Hepatocyte (in vitro differentiated cells): ENCODE data around the gene IGFBPL1. TPM values are rescaled to one million over a fixed set of nuclear protein-coding genes. Genes with fewer than 3 reads are reported as not detected.

Source experiments
- DNase-seq: peaks from one replicate; pipeline ENCODE4 v3.0.0-alpha.2; 2016; ENCODE audit warnings: low spot score
- H2AFZ ChIP-seq: fragments of 200-600 bp; sonication (generic); 2 replicates; pipeline ENCODE4 v1.6.0; 2016; ENCODE audit warnings: antibody characterized with exemption, mild to moderate bottlenecking
- H3K27ac ChIP-seq: fragments of 200-600 bp; sonication (generic); 2 replicates; pipeline ENCODE4 v1.5.1; 2016; ENCODE audit warnings: mild to moderate bottlenecking
- H3K27me3 ChIP-seq: fragments of 200-600 bp; sonication (generic); 2 replicates; pipeline ENCODE4 v1.6.1; 2016
- H3K36me3 ChIP-seq: fragments of 200-600 bp; sonication (generic); replicated peaks from 2 replicates; pipeline ENCODE4 v1.5.1; 2016; ENCODE audit warnings: low read depth; ENCODE audit not compliant: insufficient read depth
- H3K4me1 ChIP-seq: fragments of 200-600 bp; sonication (generic); 2 replicates; pipeline ENCODE4 v1.5.1; 2016; ENCODE audit warnings: mild to moderate bottlenecking, moderate library complexity; ENCODE audit not compliant: insufficient read depth
- H3K4me2 ChIP-seq: fragments of 200-600 bp; sonication (generic); 2 replicates; pipeline ENCODE4 v1.6.0; 2016
- H3K4me3 ChIP-seq: fragments of 200-600 bp; sonication (generic); 2 replicates; pipeline ENCODE4 v1.5.1; 2016; ENCODE audit warnings: mild to moderate bottlenecking
- H3K79me2 ChIP-seq: fragments of 200-600 bp; sonication (generic); 2 replicates; pipeline ENCODE4 v1.6.0; 2017; ENCODE audit warnings: mild to moderate bottlenecking
- H3K9me2 ChIP-seq: fragments of 200-600 bp; sonication (generic); replicated peaks from 2 replicates; pipeline ENCODE4 v1.6.0; 2017; ENCODE audit warnings: mild to moderate bottlenecking; ENCODE audit not compliant: insufficient read depth
- H3K9me3 ChIP-seq: fragments of 200-600 bp; sonication (generic); 2 replicates; pipeline ENCODE4 v1.5.1; 2016; ENCODE audit warnings: low read depth, mild to moderate bottlenecking
- H4K20me1 ChIP-seq: fragments of 200-600 bp; sonication (generic); 2 replicates; pipeline ENCODE4 v1.6.0; 2016; ENCODE audit warnings: mild to moderate bottlenecking; ENCODE audit not compliant: insufficient read depth, poor library complexity, severe bottlenecking
- CTCF ChIP-seq: fragments of 200-600 bp; sonication (generic); IDR thresholded peaks from 2 replicates; pipeline ENCODE4 v1.5.1; 2016; ENCODE audit warnings: antibody characterized with exemption, mild to moderate bottlenecking; ENCODE audit not compliant: poor library complexity
- EZH2 ChIP-seq: fragments of 200-600 bp; sonication (generic); IDR thresholded peaks from 2 replicates; pipeline ENCODE4 v1.6.1; 2016; ENCODE audit warnings: antibody characterized with exemption, mild to moderate bottlenecking, borderline replicate concordance
- EZH2phosphoT487 ChIP-seq: fragments of 200-600 bp; sonication (generic); IDR thresholded peaks from one replicate; pipeline ENCODE4 v1.6.1; 2018; ENCODE audit warnings: antibody characterized with exemption, mild to moderate bottlenecking, low read depth, moderate library complexity; ENCODE audit not compliant: unreplicated experiment, severe bottlenecking
- WGBS: methylation state at CpG from one replicate; pipeline ENCODE4 v1.1.6; 2016; ENCODE audit warnings: low lambda C conversion rate; ENCODE audit errors: missing lambda C conversion rate; 5-methylcytosine and 5-hydroxymethylcytosine counted together
- polyA plus RNA-seq: library from polyadenylated mRNA; unstranded; fragments of >200 nt; fragmentation: Nextera tagmentation; extraction: Ambion mirVana; gene quantifications from 2 replicates; pipeline ENCODE4 v1.2.1, GENCODE V29; 2016
- total RNA-seq: library from RNA; depleted of rRNA; stranded (reverse); fragments of >200 nt; gene quantifications from 2 replicates; pipeline ENCODE4 v1.2.3, GENCODE V29; 2014

The IGFBPL1 gene
- total and polyA plus RNA-seq, 2 experiments from 2014 or later, result 2.5 to 9.8 TPM

GRCh38 chr9:38451162-38451561 lies 26.9 kb upstream of the IGFBPL1 start:
- Histone ChIP-seq H3K79me2 (no peaks in the 10 kb centered on the region), H3K36me3 (no peaks in the 10 kb centered on the region), H3K4me2 (no peak overlapping the region), H2AFZ (no peak overlapping the region), H3K4me1 (no peaks in the 10 kb centered on the region), H3K27me3 (no peaks in the 10 kb centered on the region), H3K4me3 (no peak overlapping the region), H3K9me3 (no peaks in the 10 kb centered on the region), H4K20me1 (no peaks in the 10 kb centered on the region), H3K9me2 (no peaks in the 10 kb centered on the region), H3K27ac (no peak overlapping the region)
- no peak for DNase-seq
- no peak for TF ChIP-seq CTCF
- TF ChIP-seq EZH2phosphoT487, result no peak
- no peak for TF ChIP-seq EZH2

DNA sequence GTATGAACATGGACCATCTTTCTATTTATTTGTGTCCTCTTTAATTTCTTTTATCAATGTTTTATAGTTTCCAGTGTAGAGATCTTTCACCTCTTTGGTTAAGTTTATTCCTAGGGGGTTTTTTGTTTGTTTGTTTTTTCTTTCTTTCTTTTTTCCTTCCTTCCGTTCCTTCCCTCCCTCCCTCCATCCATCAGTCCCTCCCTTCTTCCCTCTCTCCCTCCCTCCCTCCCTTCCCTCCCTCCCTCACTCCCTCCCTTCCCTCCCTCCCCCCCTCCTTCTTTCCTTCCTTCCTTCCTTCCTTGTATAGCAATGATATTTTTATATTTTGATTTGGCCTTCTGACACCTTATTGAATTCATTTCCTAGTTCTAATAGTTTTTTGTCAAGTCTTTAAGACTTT lies 23.4 kb upstream of the IGFBPL1 start:
- TF ChIP-seq EZH2phosphoT487 (no peak), EZH2 (no peak), CTCF (no peak)
- Histone ChIP-seq H3K27me3 (no peaks in the 10 kb centered on the region), H3K4me1 (peaks cover 12% of the 10 kb centered on the region), H3K79me2 (no peaks in the 10 kb centered on the region), H3K36me3 (no peaks in the 10 kb centered on the region), H2AFZ (no peak overlapping the region), H3K9me2 (no peaks in the 10 kb centered on the region), H3K4me2 (no peak overlapping the region), H3K4me3 (no peak overlapping the region), H4K20me1 (no peaks in the 10 kb centered on the region), H3K9me3 (no peaks in the 10 kb centered on the region), H3K27ac (no peak overlapping the region)
- no CpG with 5 or more reads among the region's 1 CpG for WGBS
- no peak for DNase-seq

DNA sequence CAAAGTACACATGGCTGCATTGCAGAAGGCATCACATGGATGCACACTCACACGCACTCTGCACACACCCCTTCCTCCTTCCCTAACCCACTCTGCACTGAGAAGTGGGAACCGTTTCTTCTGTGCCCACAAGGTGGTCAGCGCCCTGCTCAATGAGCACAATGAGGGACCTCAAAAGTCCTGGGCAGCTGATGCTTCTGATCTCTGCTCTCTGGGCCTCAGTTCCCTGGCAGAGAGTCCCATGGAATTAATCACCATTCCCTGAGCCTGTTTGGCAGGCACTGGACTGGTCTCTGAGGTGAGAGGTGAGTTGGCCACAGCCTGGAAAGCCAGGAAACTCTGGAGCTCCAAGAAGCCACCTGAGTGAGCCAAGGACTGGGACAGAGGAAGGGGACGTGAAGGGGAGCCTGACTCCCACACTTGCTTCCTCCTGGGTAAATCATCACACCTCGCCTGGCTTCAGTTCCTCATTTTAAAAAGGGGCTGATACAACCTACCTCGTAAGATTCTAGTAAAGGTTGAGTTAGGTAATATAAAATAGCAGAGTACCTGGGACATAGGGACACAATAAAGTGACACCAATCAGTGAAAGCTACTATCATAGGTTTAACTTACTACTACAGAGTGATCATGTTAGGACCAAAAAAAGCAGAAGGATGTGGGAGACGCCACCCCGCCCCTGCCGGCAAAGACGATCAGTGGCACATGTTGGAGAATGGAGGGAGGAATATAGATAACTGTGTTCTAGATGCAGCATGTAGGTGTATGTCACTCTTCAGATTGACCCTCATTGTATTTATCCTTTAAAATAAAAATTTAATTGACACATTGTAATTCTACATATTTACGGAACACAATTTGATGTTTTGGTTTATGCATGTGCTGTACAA lies 21.1 kb upstream of the IGFBPL1 start:
- Histone ChIP-seq H2AFZ (no peak overlapping the region), H3K4me3 (no peak overlapping the region), H3K4me2 (no peak overlapping the region), H3K9me2 (no peaks in the 10 kb centered on the region), H3K4me1 (peaks cover 15% of the 10 kb centered on the region), H4K20me1 (no peaks in the 10 kb centered on the region), H3K36me3 (no peaks in the 10 kb centered on the region), H3K27ac (no peak overlapping the region), H3K27me3 (no peaks in the 10 kb centered on the region), H3K9me3 (no peaks in the 10 kb centered on the region), H3K79me2 (no peaks in the 10 kb centered on the region)
- 84% methylated on average over 11 of the region's 11 CpGs for WGBS
- TF ChIP-seq EZH2phosphoT487, result no peak
- TF ChIP-seq EZH2, result no peak
- no peak for TF ChIP-seq CTCF
- no peak for DNase-seq
